Right cardiac atrium (tissue), 5 donors: ENCODE results near the gene SLC17A3. TPM values are rescaled to one million over a fixed set of nuclear protein-coding genes. Genes with fewer than 3 reads are reported as not detected.

Source experiments
- ATAC-seq, 2 donors: fragments of 200-7000 bp; cut with Tn5 transposase; one replicate each; pipeline versions ENCODE4 v1.8.0 to v1.9.1; 2020; ENCODE audit warnings: moderate library complexity in 2 of 2, mild to moderate bottlenecking in 1 of 2
- DNase-seq, 3 donors: peaks; one replicate each; pipeline ENCODE4 v3.0.0-alpha.2; 2020
- H3K27ac ChIP-seq: one replicate; pipeline ENCODE4 v1.5.1; 2013; ENCODE audit warnings: mild to moderate bottlenecking, low read length, control low read depth, moderate library complexity
- H3K27me3 ChIP-seq: one replicate; pipeline ENCODE4 v1.6.1; 2013; ENCODE audit not compliant: control insufficient read depth, insufficient read depth
- H3K4me1 ChIP-seq: one replicate; pipeline ENCODE4 v1.6.1; 2013; ENCODE audit warnings: low read length; ENCODE audit not compliant: control insufficient read depth, insufficient read depth
- H3K4me3 ChIP-seq: one replicate; pipeline ENCODE4 v1.5.1; 2013; ENCODE audit warnings: low read length, control low read depth
- H3K9me3 ChIP-seq: one replicate; pipeline ENCODE4 v1.6.1; 2013; ENCODE audit warnings: low read length; ENCODE audit not compliant: control insufficient read depth
- WGBS: extraction: QIAGEN DNeasy Blood & Tissue Kit; methylation state at CpG from one replicate; pipeline ENCODE4 v1.1.7; 2013; 5-methylcytosine and 5-hydroxymethylcytosine counted together
- intact Hi-C, 4 donors: fragments of 100-400 bp; cut with DNase I; formaldehyde crosslinking; loops; one replicate each; pipeline versions ENCODE4 v1.11.0 to v1.14.0; 2022 to 2023
- polyA plus RNA-seq: library from polyadenylated mRNA; stranded (reverse); fragments of 200-250 nt; gene quantifications from one replicate; pipeline ENCODE4 v1.2.3, GENCODE V29; 2013
- total RNA-seq, 4 donors: library from RNA; stranded (reverse); fragmentation: NEBNext Ultra II Directional; extraction: Animal tissue kit (Norgen Biotek cat#: 25700); gene quantifications; one replicate each; pipeline ENCODE4 v1.2.1, GENCODE V29; 2021
- donor health status: healthy with polysubstance abuse.
- donor health status: DM: no; HTN: yes; CAD: no.
- donor health status: DM: no; HTN: no; CAD: no.
- donor health status: DM: no; HTN: yes; CAD: no; lungs with severe emphysema.
- donor health status: DM: yes; HTN: yes; CAD: no.

Gene SLC17A3
- total and polyA plus RNA-seq, 5 donors, result 0.34 TPM; not detected in 4

DNA sequence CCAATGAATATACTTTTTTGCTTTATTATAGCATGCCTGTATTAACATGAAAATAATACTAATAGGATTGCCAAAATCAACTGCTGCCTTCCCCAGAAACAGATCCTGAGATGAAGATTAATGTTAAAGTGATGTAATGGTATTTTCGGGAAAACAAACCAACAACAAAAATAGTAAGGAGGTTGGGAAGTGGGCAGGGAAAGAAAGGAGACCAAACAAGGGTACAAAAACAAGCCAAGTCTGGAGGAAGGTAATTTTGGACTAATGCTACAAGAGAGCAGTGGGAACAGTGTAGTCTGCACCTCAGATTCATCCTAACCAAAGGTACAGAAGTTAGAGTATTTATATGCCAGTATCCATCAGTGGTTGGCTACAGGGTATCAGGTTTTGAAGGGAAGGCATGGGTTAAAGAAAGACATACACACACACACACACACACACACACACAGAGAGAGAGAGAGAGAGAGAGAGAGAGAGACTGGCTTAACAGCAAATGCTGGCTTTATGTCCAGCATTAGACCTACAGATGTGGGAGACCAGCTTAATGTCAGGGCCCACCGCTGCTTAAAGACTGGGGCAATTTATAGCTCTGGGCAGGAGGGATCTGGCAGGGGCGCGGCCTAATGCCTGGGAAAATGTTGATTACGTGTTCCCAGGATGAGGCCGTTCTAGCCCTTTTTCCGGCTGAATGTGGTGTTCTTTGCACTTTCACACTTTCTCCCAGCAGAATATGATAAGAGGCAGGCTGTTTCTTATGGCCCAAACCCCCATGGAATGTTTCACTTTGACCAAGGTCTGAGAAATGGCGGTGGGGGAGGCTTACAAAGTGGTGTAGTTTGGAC, 38.4 kb downstream of the SLC17A3 start:
- intact Hi-C loops, result no loop called here
- Histone ChIP-seq H3K27me3 (no peaks in the 10 kb centered on the region), H3K9me3 (no peaks in the 10 kb centered on the region), H3K4me1 (peaks cover 2% of the 10 kb centered on the region), H3K27ac (peak overlapping the region; percentile 80), H3K4me3 (no peak overlapping the region)
- 26% methylated on average over 8 of the region's 8 CpGs for WGBS
- DNase-seq (peak; percentile 28 to 67 (median 60)), ATAC-seq (peak; percentile 76 to 93)

DNA sequence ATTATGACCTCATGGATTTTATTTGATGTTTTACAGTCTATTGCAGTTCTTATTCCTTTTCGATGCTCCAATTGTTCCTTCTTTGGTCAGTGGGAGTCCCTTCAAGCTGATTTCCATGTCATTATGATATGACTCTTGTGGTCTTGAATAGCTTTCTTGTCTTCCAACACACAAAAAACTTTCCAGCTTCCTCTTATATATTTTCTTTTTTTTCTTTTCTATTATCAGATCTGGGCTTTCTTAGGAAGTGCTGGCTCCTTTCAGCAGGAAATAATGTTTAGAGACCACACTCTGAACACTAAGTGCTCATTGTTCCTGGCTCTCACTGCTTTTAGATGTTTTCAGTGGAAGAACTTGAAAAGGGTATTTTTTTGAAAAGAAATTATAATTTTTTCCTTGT, 39.1 kb downstream of the SLC17A3 start:
- Histone ChIP-seq H3K9me3 (no peaks in the 10 kb centered on the region), H3K27ac (no peak overlapping the region), H3K4me1 (peaks cover 2% of the 10 kb centered on the region), H3K27me3 (no peaks in the 10 kb centered on the region), H3K4me3 (no peak overlapping the region)
- no peak for DNase-seq
- peak; percentile 73 to 82 for ATAC-seq
- intact Hi-C loops, result no loop called here
- WGBS, result 30% methylated on average over 1 of the region's 1 CpG

DNA sequence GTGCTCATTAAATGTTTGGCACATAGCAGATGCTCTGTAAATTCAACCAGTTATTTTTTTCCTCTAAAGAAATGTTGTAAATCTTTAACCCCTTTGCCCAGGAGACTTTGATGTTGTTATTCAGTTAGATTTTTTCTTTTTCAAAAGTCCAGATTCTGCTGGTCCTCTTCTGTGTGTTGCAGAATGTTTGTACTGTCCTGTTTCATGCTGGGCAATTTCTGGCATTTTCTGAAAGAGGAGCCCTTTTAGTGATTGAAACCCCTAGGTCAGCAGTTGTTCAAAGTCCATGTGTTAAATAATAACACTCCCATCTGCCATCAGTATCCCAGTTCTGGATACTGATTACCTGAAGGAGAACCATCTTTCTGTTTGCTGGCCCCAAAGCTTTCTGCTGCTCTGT, 40.9 kb downstream of the SLC17A3 start:
- no peak for ATAC-seq
- H3K27me3 ChIP-seq, result no peaks in the 10 kb centered on the region
- H3K27ac ChIP-seq, result no peak overlapping the region
- no peak overlapping the region for H3K4me3 ChIP-seq
- H3K4me1 ChIP-seq, result peaks cover 2% of the 10 kb centered on the region
- no peak for DNase-seq
- intact Hi-C loops, result no loop called here
- no peaks in the 10 kb centered on the region for H3K9me3 ChIP-seq

GRCh38 chr6:25832670-25833069, 41.4 kb downstream of the SLC17A3 start:
- H3K4me1 ChIP-seq, result peaks cover 2% of the 10 kb centered on the region
- ATAC-seq (no peak), DNase-seq (no peak)
- no peak overlapping the region for H3K4me3 ChIP-seq
- no peak overlapping the region for H3K27ac ChIP-seq
- no peaks in the 10 kb centered on the region for H3K9me3 ChIP-seq
- H3K27me3 ChIP-seq, result no peaks in the 10 kb centered on the region
- 93% methylated on average over 3 of the region's 3 CpGs for WGBS
- intact Hi-C loops, result no loop called here

GRCh38 chr6:25832307-25832662, 41.8 kb downstream of the SLC17A3 start:
- DNase-seq, result no peak
- Histone ChIP-seq H3K27me3 (no peaks in the 10 kb centered on the region), H3K9me3 (no peaks in the 10 kb centered on the region), H3K27ac (no peak overlapping the region), H3K4me3 (no peak overlapping the region), H3K4me1 (peaks cover 2% of the 10 kb centered on the region)
- intact Hi-C loops, result no loop called here
- no peak for ATAC-seq

- no peak within 1 kb of the TSS for H3K27ac ChIP-seq
- H3K4me3 ChIP-seq, result no peak within 1 kb of the TSS
- DNase-seq, result no peak
- no peaks in the 10 kb centered on the region for H3K27me3 ChIP-seq
- WGBS, result 85% methylated on average over 8 of the region's 8 CpGs
- no peak for ATAC-seq
- H3K4me1 ChIP-seq, result peaks cover 2% of the 10 kb centered on the region
- intact Hi-C loops, result no loop called here
- H3K9me3 ChIP-seq, result no peaks in the 10 kb centered on the region
These were observed 42.3 kb downstream of the SLC17A3 start, which contains the start of gene SLC17A1 for GRCh38 chr6:25831532-25832306. Gene SLC17A1, minus strand, starts transcription at chr6:25832052. Its CDS starts 1,495 bp downstream, at chr6:25830557.

DNA sequence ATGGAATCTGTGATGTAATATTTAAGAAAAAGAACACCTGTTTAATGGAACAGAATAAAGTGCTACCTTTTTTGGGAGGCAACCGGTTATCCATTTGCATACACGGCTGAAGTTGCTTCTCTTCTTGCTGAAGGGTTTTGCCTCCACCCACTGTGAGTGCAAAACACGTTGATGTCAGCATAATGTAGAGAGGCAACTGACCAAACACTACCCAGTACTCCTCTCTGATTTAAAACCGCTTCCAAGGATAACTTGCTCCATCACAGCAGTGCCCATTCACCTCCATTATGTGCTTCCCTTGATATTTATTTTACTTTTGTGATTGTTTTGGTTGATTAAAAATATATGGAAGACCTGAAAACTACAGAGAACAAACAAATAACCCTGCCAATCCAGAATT, 43.6 kb downstream of the SLC17A3 start:
- Histone ChIP-seq H3K4me1 (no peaks in the 10 kb centered on the region), H3K4me3 (no peak overlapping the region), H3K27me3 (no peaks in the 10 kb centered on the region), H3K27ac (no peak overlapping the region), H3K9me3 (no peaks in the 10 kb centered on the region)
- DNase-seq, result no peak
- ATAC-seq, result no peak
- intact Hi-C loops, result no loop called here
- WGBS, result 78% methylated on average over 4 of the region's 4 CpGs

GRCh38 chr6:25829375-25829774, 44.7 kb downstream of the SLC17A3 start:
- Histone ChIP-seq H3K4me3 (no peak overlapping the region), H3K27me3 (no peaks in the 10 kb centered on the region), H3K9me3 (no peaks in the 10 kb centered on the region), H3K27ac (no peak overlapping the region), H3K4me1 (no peaks in the 10 kb centered on the region)
- intact Hi-C loops, result no loop called here
- ATAC-seq (no peak), DNase-seq (no peak)
- 85% methylated on average over 1 of the region's 1 CpG for WGBS

DNA sequence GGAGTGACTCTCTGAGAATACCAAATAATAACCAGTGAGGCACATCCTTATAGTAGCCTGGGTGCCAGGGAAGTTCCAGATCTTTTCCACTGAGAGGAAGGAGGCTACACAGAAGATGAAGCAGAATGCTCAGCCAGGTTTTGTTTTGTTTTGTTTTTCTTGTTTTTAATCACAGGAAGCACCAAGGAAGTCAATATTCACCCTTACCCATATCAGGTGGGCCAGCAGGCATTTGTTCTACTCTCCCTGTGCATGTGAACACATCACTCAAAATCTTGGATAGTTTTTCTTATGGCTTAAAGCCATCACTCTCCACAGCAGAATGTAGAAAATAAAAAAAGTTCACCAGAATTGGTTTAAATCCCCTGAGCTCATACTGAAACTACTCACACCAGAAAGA, 52.7 kb downstream of the SLC17A3 start:
- H3K4me3 ChIP-seq, result no peak overlapping the region
- intact Hi-C loops, result no loop called here
- ATAC-seq (peak in 1 of 2 donors; percentile 29), DNase-seq (no peak)
- no peaks in the 10 kb centered on the region for H3K27me3 ChIP-seq
- H3K4me1 ChIP-seq, result no peaks in the 10 kb centered on the region
- no peak overlapping the region for H3K27ac ChIP-seq
- H3K9me3 ChIP-seq, result no peaks in the 10 kb centered on the region

DNA sequence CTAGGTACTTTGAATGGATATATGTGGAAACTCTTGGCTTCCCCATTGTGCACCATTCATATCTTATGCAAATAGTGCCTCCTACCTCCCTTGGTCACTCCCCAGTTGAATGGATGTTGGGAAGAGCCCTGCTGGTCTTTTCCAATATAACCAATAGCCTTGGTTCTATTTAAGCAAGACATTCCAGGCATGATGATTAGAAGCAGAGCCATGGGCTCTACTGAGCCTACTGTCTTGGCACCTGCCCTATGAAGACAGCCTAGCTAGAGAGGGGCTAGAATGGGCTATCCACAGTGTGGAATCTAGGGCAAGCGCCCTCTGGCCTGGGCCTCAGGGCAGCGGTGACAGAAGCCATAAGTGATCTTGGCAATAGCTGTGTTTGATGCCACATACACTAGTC, 57.8 kb downstream of the SLC17A3 start:
- no peaks in the 10 kb centered on the region for H3K4me1 ChIP-seq
- DNase-seq (peak in 1 of 3 donors; percentile 30), ATAC-seq (no peak)
- WGBS, result 94% methylated on average over 2 of the region's 2 CpGs
- peaks cover 3% of the 10 kb centered on the region for H3K27me3 ChIP-seq
- no peaks in the 10 kb centered on the region for H3K9me3 ChIP-seq
- intact Hi-C loops, result no loop called here
- H3K4me3 ChIP-seq, result no peak overlapping the region
- H3K27ac ChIP-seq, result no peak overlapping the region

GRCh38 chr6:25815194-25815593, 58.8 kb downstream of the SLC17A3 start:
- ATAC-seq (no peak), DNase-seq (no peak)
- WGBS, result 58% methylated on average over 3 of the region's 3 CpGs
- Histone ChIP-seq H3K27ac (no peak overlapping the region), H3K27me3 (peaks cover 3% of the 10 kb centered on the region), H3K4me3 (no peak overlapping the region), H3K4me1 (no peaks in the 10 kb centered on the region), H3K9me3 (no peaks in the 10 kb centered on the region)
- intact Hi-C loops, result no loop called here
